HEK293T (cell line): ENCODE data around the gene ZNF354C.

Source experiments
- CTCF ChIA-PET: fragments of 350-600 bp; formaldehyde crosslinking; extraction: SDS; loops from one replicate; lab custom pipeline; 2021; ENCODE audit warnings: antibody characterized with exemption, inconsistent platforms; lab: Yijun Ruan, JAX
- POLR2A ChIA-PET: fragments of 350-600 bp; formaldehyde crosslinking; extraction: SDS; loops from one replicate; lab custom pipeline; 2020; ENCODE audit warnings: antibody characterized with exemption, inconsistent platforms; lab: Yijun Ruan, JAX
- DNase-seq: peaks from one replicate; pipeline ENCODE4 v3.0.0; 2012; ENCODE audit warnings: mixed read lengths; ENCODE audit errors: extremely low spot score
- ARNT ChIP-seq: fragments of 450-650 bp; IDR thresholded peaks from 2 replicates; pipeline ENCODE4 v1.6.1; 2017; ENCODE audit warnings: mild to moderate bottlenecking
- BHLHE40 ChIP-seq: fragments of 450-650 bp; IDR thresholded peaks from 2 replicates; pipeline ENCODE4 v1.6.1; 2016; ENCODE audit warnings: mild to moderate bottlenecking, moderate library complexity, borderline replicate concordance
- CTBP1 ChIP-seq: fragments of 450-650 bp; IDR thresholded peaks from 2 replicates; pipeline ENCODE4 v1.6.1; 2016; ENCODE audit warnings: borderline replicate concordance
- ELF4 ChIP-seq: fragments of 450-650 bp; IDR thresholded peaks from 2 replicates; pipeline ENCODE4 v1.6.1; 2017; ENCODE audit warnings: antibody characterized with exemption
- FOXA1 ChIP-seq: fragments of 450-650 bp; IDR thresholded peaks from 2 replicates; pipeline ENCODE4 v1.6.1; 2016; ENCODE audit warnings: mild to moderate bottlenecking
- FOXK2 ChIP-seq: fragments of 450-650 bp; IDR thresholded peaks from 2 replicates; pipeline ENCODE4 v1.6.1; 2016; ENCODE audit warnings: mild to moderate bottlenecking
- FOXM1 ChIP-seq: fragments of 450-650 bp; IDR thresholded peaks from 2 replicates; pipeline ENCODE4 v1.6.1; 2017; ENCODE audit warnings: mild to moderate bottlenecking, borderline replicate concordance
- HDGF ChIP-seq: fragments of 450-650 bp; IDR thresholded peaks from 2 replicates; pipeline ENCODE4 v1.6.1; 2017; ENCODE audit warnings: antibody characterized with exemption, borderline replicate concordance
- L3MBTL2 ChIP-seq: fragments of 450-650 bp; conservative IDR thresholded peaks from 2 replicates; pipeline ENCODE4 v1.6.1; 2016; ENCODE audit warnings: mild to moderate bottlenecking
- LEF1 ChIP-seq: fragments of 450-650 bp; IDR thresholded peaks from 2 replicates; pipeline ENCODE4 v1.6.1; 2017; ENCODE audit warnings: mild to moderate bottlenecking, borderline replicate concordance
- NFRKB ChIP-seq: fragments of 450-650 bp; IDR thresholded peaks from 2 replicates; pipeline ENCODE4 v1.6.1; 2016; ENCODE audit warnings: mild to moderate bottlenecking, moderate library complexity
- SP1 ChIP-seq: fragments of 450-650 bp; IDR thresholded peaks from 2 replicates; pipeline ENCODE4 v1.6.1; 2017
- SUZ12 ChIP-seq: fragments of 450-650 bp; IDR thresholded peaks from 2 replicates; pipeline ENCODE4 v1.6.1; 2016; ENCODE audit warnings: mild to moderate bottlenecking
- TARDBP ChIP-seq: fragments of 450-650 bp; IDR thresholded peaks from 2 replicates; pipeline ENCODE4 v1.6.1; 2016
- ZNF384 ChIP-seq: fragments of 450-650 bp; IDR thresholded peaks from 2 replicates; pipeline ENCODE4 v1.6.1; 2016
- TF ChIP-seq, protein P1 (sequence below): fragments of 450-650 bp; IDR thresholded peaks from 2 replicates; pipeline ENCODE4 v1.6.1; 2016

The ZNF354C gene

GRCh38 chr5:179115845-179116524, 55.8 kb downstream of the ZNF354C start:
- POLR2A ChIA-PET = no interaction called here
- CTCF ChIA-PET = no interaction called here
- TF ChIP-seq, protein P1, sequence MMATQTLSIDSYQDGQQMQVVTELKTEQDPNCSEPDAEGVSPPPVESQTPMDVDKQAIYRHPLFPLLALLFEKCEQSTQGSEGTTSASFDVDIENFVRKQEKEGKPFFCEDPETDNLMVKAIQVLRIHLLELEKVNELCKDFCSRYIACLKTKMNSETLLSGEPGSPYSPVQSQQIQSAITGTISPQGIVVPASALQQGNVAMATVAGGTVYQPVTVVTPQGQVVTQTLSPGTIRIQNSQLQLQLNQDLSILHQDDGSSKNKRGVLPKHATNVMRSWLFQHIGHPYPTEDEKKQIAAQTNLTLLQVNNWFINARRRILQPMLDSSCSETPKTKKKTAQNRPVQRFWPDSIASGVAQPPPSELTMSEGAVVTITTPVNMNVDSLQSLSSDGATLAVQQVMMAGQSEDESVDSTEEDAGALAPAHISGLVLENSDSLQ = no peak
- TF ChIP-seq ELF4 = no peak
- TF ChIP-seq SP1 = no peak
- no peak for TF ChIP-seq TARDBP
- TF ChIP-seq FOXA1 = no peak
- no peak for TF ChIP-seq LEF1
- TF ChIP-seq BHLHE40 = no peak
- no peak for TF ChIP-seq SUZ12

GRCh38 chr5:179118338-179118737, 58.2 kb downstream of the ZNF354C start:
- TF ChIP-seq LEF1 (no peak), SUZ12 (no peak), CTBP1 (no peak), FOXM1 (no peak), NFRKB (no peak), FOXK2 (no peak), BHLHE40 (no peak), ARNT (no peak), ZNF384 (no peak), TARDBP (no peak)
- POLR2A ChIA-PET = no interaction called here
- CTCF ChIA-PET = no interaction called here
- DNase-seq = no peak

More at GRCh38 chr5:179115845-179116524, 55.8 kb downstream of the ZNF354C start:
- no peak for DNase-seq

GRCh38 chr5:179118756-179119414, 58.7 kb downstream of the ZNF354C start:
- no peak for DNase-seq
- CTCF ChIA-PET = no interaction called here
- POLR2A ChIA-PET = no interaction called here
- no peak for TF ChIP-seq NFRKB
- no peak for TF ChIP-seq SUZ12
- no peak for TF ChIP-seq FOXK2
- TF ChIP-seq ZNF384 = no peak
- no peak for TF ChIP-seq FOXA1
- no peak for TF ChIP-seq FOXM1
- no peak for TF ChIP-seq SP1
- no peak for TF ChIP-seq ELF4
- TF ChIP-seq ARNT = no peak
- TF ChIP-seq, protein P1 = no peak
- no peak for TF ChIP-seq CTBP1
- TF ChIP-seq BHLHE40 = no peak
- no peak for TF ChIP-seq HDGF
- TF ChIP-seq L3MBTL2 = no peak
- TF ChIP-seq LEF1 = no peak
- no peak for TF ChIP-seq TARDBP

DNA sequence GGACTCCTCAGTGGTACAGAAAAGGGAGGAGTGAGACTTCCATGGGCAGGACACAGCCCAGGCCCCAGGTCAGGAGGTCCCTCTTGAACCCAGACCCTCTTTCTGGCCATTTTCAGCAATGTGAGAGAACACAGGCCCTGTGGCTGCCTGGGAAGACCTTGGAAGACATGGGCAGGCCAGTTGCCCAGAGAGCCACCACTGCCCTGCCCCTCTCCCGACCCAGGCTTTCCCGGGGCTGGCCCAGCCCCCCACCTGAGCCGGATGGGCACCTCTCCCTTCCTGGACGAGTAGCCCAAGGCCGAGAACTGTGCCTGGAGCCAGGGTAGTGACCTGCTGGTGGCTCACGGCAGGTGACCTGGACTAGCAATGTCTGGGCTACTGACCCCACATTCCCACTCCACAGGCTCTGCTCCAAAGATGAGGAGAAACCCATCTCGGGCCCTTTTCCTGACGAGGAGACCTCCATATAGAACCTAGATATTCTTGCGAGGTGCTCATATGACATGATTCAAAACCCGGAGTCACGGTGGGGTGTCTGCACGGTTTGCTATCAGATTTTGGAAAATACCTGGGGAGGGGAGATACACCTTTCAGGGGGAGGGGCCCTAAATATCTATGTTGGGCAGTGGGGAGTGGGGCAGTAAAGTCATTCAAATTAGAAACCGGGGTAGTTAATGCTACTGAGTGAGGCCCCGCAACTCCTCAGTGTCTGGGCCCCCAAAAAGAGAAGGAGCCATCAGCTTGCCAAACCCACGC, 59.4 kb downstream of the ZNF354C start:
- TF ChIP-seq ZNF384 = no peak
- ChIA-PET POLR2A (no interaction called here), CTCF (no interaction called here)
- no peak for DNase-seq

- POLR2A ChIA-PET = no interaction called here
- DNase-seq = no peak
- CTCF ChIA-PET = no interaction called here
These were observed 60.3 kb downstream of the ZNF354C start for GRCh38 chr5:179120421-179120861.

More at GRCh38 chr5:179120421-179120861, 60.3 kb downstream of the ZNF354C start:
- TF ChIP-seq, protein P1 = no peak
- TF ChIP-seq BHLHE40 (no peak), CTBP1 (no peak), FOXM1 (no peak), ZNF384 (no peak), ARNT (no peak)
